Hepatocyte (in vitro differentiated cells): ENCODE data around the gene PCDH9. TPM values are rescaled to one million over a fixed set of nuclear protein-coding genes. Genes with fewer than 3 reads are reported as not detected.

Source experiments
- DNase-seq: peaks from one replicate; pipeline ENCODE4 v3.0.0-alpha.2; 2016; ENCODE audit warnings: low spot score
- H2AFZ ChIP-seq: fragments of 200-600 bp; sonication (generic); 2 replicates; pipeline ENCODE4 v1.6.0; 2016; ENCODE audit warnings: antibody characterized with exemption, mild to moderate bottlenecking
- H3K27ac ChIP-seq: fragments of 200-600 bp; sonication (generic); 2 replicates; pipeline ENCODE4 v1.5.1; 2016; ENCODE audit warnings: mild to moderate bottlenecking
- H3K27me3 ChIP-seq: fragments of 200-600 bp; sonication (generic); 2 replicates; pipeline ENCODE4 v1.6.1; 2016
- H3K36me3 ChIP-seq: fragments of 200-600 bp; sonication (generic); replicated peaks from 2 replicates; pipeline ENCODE4 v1.5.1; 2016; ENCODE audit warnings: low read depth; ENCODE audit not compliant: insufficient read depth
- H3K4me1 ChIP-seq: fragments of 200-600 bp; sonication (generic); 2 replicates; pipeline ENCODE4 v1.5.1; 2016; ENCODE audit warnings: mild to moderate bottlenecking, moderate library complexity; ENCODE audit not compliant: insufficient read depth
- H3K4me2 ChIP-seq: fragments of 200-600 bp; sonication (generic); 2 replicates; pipeline ENCODE4 v1.6.0; 2016
- H3K4me3 ChIP-seq: fragments of 200-600 bp; sonication (generic); 2 replicates; pipeline ENCODE4 v1.5.1; 2016; ENCODE audit warnings: mild to moderate bottlenecking
- H3K79me2 ChIP-seq: fragments of 200-600 bp; sonication (generic); 2 replicates; pipeline ENCODE4 v1.6.0; 2017; ENCODE audit warnings: mild to moderate bottlenecking
- H3K9me2 ChIP-seq: fragments of 200-600 bp; sonication (generic); replicated peaks from 2 replicates; pipeline ENCODE4 v1.6.0; 2017; ENCODE audit warnings: mild to moderate bottlenecking; ENCODE audit not compliant: insufficient read depth
- H3K9me3 ChIP-seq: fragments of 200-600 bp; sonication (generic); 2 replicates; pipeline ENCODE4 v1.5.1; 2016; ENCODE audit warnings: low read depth, mild to moderate bottlenecking
- H4K20me1 ChIP-seq: fragments of 200-600 bp; sonication (generic); 2 replicates; pipeline ENCODE4 v1.6.0; 2016; ENCODE audit warnings: mild to moderate bottlenecking; ENCODE audit not compliant: insufficient read depth, poor library complexity, severe bottlenecking
- CTCF ChIP-seq: fragments of 200-600 bp; sonication (generic); IDR thresholded peaks from 2 replicates; pipeline ENCODE4 v1.5.1; 2016; ENCODE audit warnings: antibody characterized with exemption, mild to moderate bottlenecking; ENCODE audit not compliant: poor library complexity
- EZH2 ChIP-seq: fragments of 200-600 bp; sonication (generic); IDR thresholded peaks from 2 replicates; pipeline ENCODE4 v1.6.1; 2016; ENCODE audit warnings: antibody characterized with exemption, mild to moderate bottlenecking, borderline replicate concordance
- EZH2phosphoT487 ChIP-seq: fragments of 200-600 bp; sonication (generic); IDR thresholded peaks from one replicate; pipeline ENCODE4 v1.6.1; 2018; ENCODE audit warnings: antibody characterized with exemption, mild to moderate bottlenecking, low read depth, moderate library complexity; ENCODE audit not compliant: unreplicated experiment, severe bottlenecking
- WGBS: methylation state at CpG from one replicate; pipeline ENCODE4 v1.1.6; 2016; ENCODE audit warnings: low lambda C conversion rate; ENCODE audit errors: missing lambda C conversion rate; 5-methylcytosine and 5-hydroxymethylcytosine counted together
- polyA plus RNA-seq: library from polyadenylated mRNA; unstranded; fragments of >200 nt; fragmentation: Nextera tagmentation; extraction: Ambion mirVana; gene quantifications from 2 replicates; pipeline ENCODE4 v1.2.1, GENCODE V29; 2016
- total RNA-seq: library from RNA; depleted of rRNA; stranded (reverse); fragments of >200 nt; gene quantifications from 2 replicates; pipeline ENCODE4 v1.2.3, GENCODE V29; 2014

The PCDH9 gene
- total and polyA plus RNA-seq, 2 experiments from 2014 or later, result 6.9 to 15.0 TPM

GRCh38 chr13:67200605-67201004 lies 29.5 kb downstream of the PCDH9 start:
- Histone ChIP-seq H3K79me2 (no peaks in the 10 kb centered on the region), H3K9me2 (no peaks in the 10 kb centered on the region), H3K9me3 (no peaks in the 10 kb centered on the region), H3K36me3 (no peaks in the 10 kb centered on the region), H2AFZ (no peak overlapping the region), H3K4me1 (no peaks in the 10 kb centered on the region), H3K4me2 (no peak overlapping the region), H4K20me1 (no peaks in the 10 kb centered on the region), H3K27me3 (no peaks in the 10 kb centered on the region), H3K27ac (no peak overlapping the region), H3K4me3 (no peak overlapping the region)
- WGBS, result 53% methylated on average over 4 of the region's 4 CpGs
- no peak for DNase-seq
- TF ChIP-seq EZH2phosphoT487, result no peak
- no peak for TF ChIP-seq EZH2
- no peak for TF ChIP-seq CTCF

GRCh38 chr13:67200183-67200582 lies 30.0 kb downstream of the PCDH9 start:
- Histone ChIP-seq H3K4me1 (no peaks in the 10 kb centered on the region), H3K27ac (no peak overlapping the region), H3K36me3 (no peaks in the 10 kb centered on the region), H3K4me3 (no peak overlapping the region), H2AFZ (no peak overlapping the region), H3K79me2 (no peaks in the 10 kb centered on the region), H3K9me3 (no peaks in the 10 kb centered on the region), H4K20me1 (no peaks in the 10 kb centered on the region), H3K4me2 (no peak overlapping the region), H3K9me2 (no peaks in the 10 kb centered on the region), H3K27me3 (no peaks in the 10 kb centered on the region)
- no peak for DNase-seq
- TF ChIP-seq EZH2phosphoT487, result no peak
- TF ChIP-seq EZH2, result no peak
- no peak for TF ChIP-seq CTCF

GRCh38 chr13:67197704-67198103 lies 32.4 kb downstream of the PCDH9 start:
- H3K27ac ChIP-seq, result no peak overlapping the region
- H3K4me3 ChIP-seq, result no peak overlapping the region
- H3K4me2 ChIP-seq, result no peak overlapping the region
- H3K27me3 ChIP-seq, result no peaks in the 10 kb centered on the region
- no peaks in the 10 kb centered on the region for H4K20me1 ChIP-seq
- TF ChIP-seq EZH2 (no peak), CTCF (no peak), EZH2phosphoT487 (no peak)
- no peaks in the 10 kb centered on the region for H3K79me2 ChIP-seq
- WGBS, result 100% methylated on average over 1 of the region's 1 CpG
- no peaks in the 10 kb centered on the region for H3K4me1 ChIP-seq
- no peaks in the 10 kb centered on the region for H3K9me3 ChIP-seq
- no peaks in the 10 kb centered on the region for H3K9me2 ChIP-seq
- no peaks in the 10 kb centered on the region for H3K36me3 ChIP-seq
- no peak overlapping the region for H2AFZ ChIP-seq
- no peak for DNase-seq

- H3K27ac ChIP-seq, result no peak overlapping the region
- H3K9me2 ChIP-seq, result no peaks in the 10 kb centered on the region
- no peak for TF ChIP-seq EZH2phosphoT487
- H3K4me3 ChIP-seq, result no peak overlapping the region
- no peak overlapping the region for H2AFZ ChIP-seq
- no peaks in the 10 kb centered on the region for H3K36me3 ChIP-seq
- no peaks in the 10 kb centered on the region for H3K79me2 ChIP-seq
- no peaks in the 10 kb centered on the region for H3K9me3 ChIP-seq
- no peaks in the 10 kb centered on the region for H4K20me1 ChIP-seq
- no peak overlapping the region for H3K4me2 ChIP-seq
- H3K4me1 ChIP-seq, result no peaks in the 10 kb centered on the region
- no peak for DNase-seq
- no peaks in the 10 kb centered on the region for H3K27me3 ChIP-seq
These were observed 36.2 kb downstream of the PCDH9 start for GRCh38 chr13:67193979-67194378.
